B cell (primary cell): Measurements from ENCODE around the gene USP34. TPM values are rescaled to one million over a fixed set of nuclear protein-coding genes. Genes with fewer than 3 reads are reported as not detected.

Experiments
- ATAC-seq: fragments of 200-7000 bp; cut with Tn5 transposase; one replicate; pipeline ENCODE4 v1.10.0; 2021; ENCODE audit warnings: low read depth, mild to moderate bottlenecking, moderate number of reproducible peaks, moderate library complexity
- CTCF ChIA-PET: fragments of 350-600 bp; sonication (Branson Sonifier 250); formaldehyde crosslinking; loops from one replicate; lab custom pipeline; 2021; ENCODE audit warnings: antibody characterized with exemption, inconsistent platforms; lab: Charles Lee
- POLR2A ChIA-PET: fragments of 350-600 bp; sonication (Branson Sonifier 250); formaldehyde crosslinking; loops from one replicate; lab custom pipeline; 2021; ENCODE audit warnings: antibody characterized with exemption; lab: Charles Lee
- DNase-seq: peaks from one replicate; pipeline ENCODE4 v3.0.0; 2013
- H2AFZ ChIP-seq: 2 replicates; pipeline ENCODE4 v1.6.1; 2012; ENCODE audit warnings: mild to moderate bottlenecking, low read depth, low read length; ENCODE audit not compliant: insufficient read depth, poor library complexity, severe bottlenecking
- H3K27ac ChIP-seq, 2 donors: 1 replicate in 1 of 2; 2 replicates in 1 of 2; pipeline ENCODE4 v1.5.1; 2012 to 2013; ENCODE audit warnings: low read length in 2 of 2, mild to moderate bottlenecking in 2 of 2, moderate library complexity in 1 of 2
- H3K27me3 ChIP-seq, 4 experiments: fragments of 200-600 bp in 1 of 4; sonication (generic) in 1 of 4; replicated peaks in 1 of 4; 1 replicate in 2 of 4; 2 replicates in 2 of 4; pipeline versions ENCODE4 v1.6.1 to v1.7.0; 2013 to 2016; ENCODE audit warnings: low read length in 3 of 4, mild to moderate bottlenecking in 2 of 4, mixed read lengths in 1 of 4, moderate library complexity in 1 of 4; ENCODE audit not compliant: insufficient read depth in 4 of 4, control insufficient read depth in 3 of 4; ENCODE audit errors: control extremely low read depth in 1 of 4
- H3K36me3 ChIP-seq, 2 experiments: replicated peaks in 1 of 2; 1 replicate in 1 of 2; 2 replicates in 1 of 2; pipeline versions ENCODE4 v1.6.1 to v1.7.1; 2013; ENCODE audit warnings: low read length in 1 of 2; ENCODE audit not compliant: insufficient read depth in 2 of 2, control insufficient read depth in 1 of 2; ENCODE audit errors: control extremely low read depth in 1 of 2, extremely low read depth in 1 of 2
- H3K4me1 ChIP-seq, 2 donors: fragments of 200-600 bp in 1 of 2; sonication (generic) in 1 of 2; 1 replicate in 1 of 2; 2 replicates in 1 of 2; pipeline versions ENCODE4 v1.5.1 to v1.6.1; 2013 to 2017; ENCODE audit warnings: low read length in 2 of 2; ENCODE audit not compliant: control insufficient read depth in 2 of 2, insufficient read depth in 2 of 2
- H3K4me2 ChIP-seq: replicated peaks from 2 replicates; pipeline ENCODE3; 2012; ENCODE audit warnings: mild to moderate bottlenecking, low read depth, low read length; ENCODE audit not compliant: poor library complexity, severe bottlenecking
- H3K4me3 ChIP-seq, 5 experiments: fragments of 200-600 bp in 1 of 5; sonication (generic) in 1 of 5; 1 replicate in 3 of 5; 2 replicates in 2 of 5; pipeline versions ENCODE4 v1.5.1 to v1.7.0; 2011 to 2016; ENCODE audit warnings: low read length in 4 of 5, mild to moderate bottlenecking in 4 of 5, low read depth in 2 of 5, control low read depth in 1 of 5, moderate library complexity in 1 of 5; ENCODE audit not compliant: insufficient read depth in 1 of 5; ENCODE audit errors: control extremely low read depth in 1 of 5, extremely low read depth in 1 of 5
- H3K79me2 ChIP-seq: fragments of 200-600 bp; sonication (generic); one replicate; pipeline ENCODE4 v1.6.0; 2016; ENCODE audit warnings: low read length; ENCODE audit not compliant: control insufficient read depth, insufficient read depth
- H3K9ac ChIP-seq: fragments of 200-600 bp; sonication (generic); 2 replicates; pipeline ENCODE4 v1.6.1; 2017; ENCODE audit warnings: mild to moderate bottlenecking, low read length, moderate library complexity
- H3K9me3 ChIP-seq, 3 donors: one replicate each; pipeline versions ENCODE4 v1.6.1 to v1.7.1; 2013; ENCODE audit warnings: low read length in 2 of 3; ENCODE audit not compliant: control insufficient read depth in 2 of 3, insufficient read depth in 1 of 3; ENCODE audit errors: control extremely low read depth in 1 of 3
- H4K20me1 ChIP-seq: 2 replicates; pipeline ENCODE4 v1.6.0; 2012; ENCODE audit warnings: mild to moderate bottlenecking, low read length; ENCODE audit not compliant: insufficient read depth, control insufficient read depth, poor library complexity, severe bottlenecking
- H3K27ac Mint-ChIP-seq: one replicate; pipeline ENCODE4 v1.8.0; 2021; ENCODE audit warnings: mixed read lengths
- H3K27me3 Mint-ChIP-seq: one replicate; pipeline ENCODE4 v1.8.0; 2021; ENCODE audit warnings: mixed read lengths
- H3K4me1 Mint-ChIP-seq: one replicate; pipeline ENCODE4 v1.8.0; 2021; ENCODE audit warnings: mixed read lengths
- H3K4me3 Mint-ChIP-seq: one replicate; pipeline ENCODE4 v1.8.0; 2021; ENCODE audit warnings: mixed read lengths
- H3K9me3 Mint-ChIP-seq: one replicate; pipeline ENCODE4 v1.8.0; 2022; ENCODE audit warnings: mixed read lengths; ENCODE audit not compliant: insufficient read depth
- CTCF ChIP-seq: fragments of 200-600 bp; IDR thresholded peaks from one replicate; pipeline ENCODE4 v1.8.0; 2022; ENCODE audit warnings: antibody characterized with exemption, mild to moderate bottlenecking
- EZH2 ChIP-seq: IDR thresholded peaks from 2 replicates; pipeline ENCODE4 v1.6.1; 2012; ENCODE audit warnings: borderline replicate concordance, low read depth, mild to moderate bottlenecking, moderate library complexity, low read length; ENCODE audit not compliant: insufficient read depth, poor library complexity, severe bottlenecking
- WGBS: methylation state at CpG from one replicate; pipeline ENCODE4 v1.1.5; 2013; ENCODE audit warnings: missing lambda C conversion rate; ENCODE audit not compliant: insufficient coverage; 5-methylcytosine and 5-hydroxymethylcytosine counted together
- intact Hi-C: fragments of 100-400 bp; cut with micrococcal nuclease; formaldehyde crosslinking; loops from one replicate; pipeline ENCODE4 v1.10.0; 2022
- polyA plus RNA-seq: library from polyadenylated mRNA; depleted of rRNA; stranded (reverse); fragments of >200 nt; gene quantifications from 2 replicates; pipeline ENCODE4 v1.2.3, GENCODE V29; 2012
- total RNA-seq, 2 donors: library from RNA; stranded (reverse); fragments of 120-200 nt in 1 of 2; gene quantifications; 1 replicate in 1 of 2; 2 replicates in 1 of 2; pipeline versions ENCODE4 v1.2.3 to v1.2.4, GENCODE V29; 2013 to 2022

Gene USP34
- total and polyA plus RNA-seq, 2 donors (not counting 1 experiment from before 2014, with no cell fraction given): 70.3 to 311 TPM

GRCh38 chr2:61340242-61340641, 130.6 kb downstream of the USP34 start:
- WGBS: no CpG with 5 or more reads among the region's 2 CpGs
- Mint-ChIP-seq H3K27ac (no peak overlapping the region), H3K27me3 (no peaks in the 10 kb centered on the region), H3K4me3 (no peak overlapping the region), H3K9me3 (no peaks in the 10 kb centered on the region), H3K4me1 (no peaks in the 10 kb centered on the region)
- Histone ChIP-seq H3K4me3 (no peak overlapping the region), H2AFZ (no peak overlapping the region), H3K27ac (no peak overlapping the region), H4K20me1 (no peaks in the 10 kb centered on the region), H3K9me3 (no peaks in the 10 kb centered on the region), H3K79me2 (peaks cover 6% of the 10 kb centered on the region), H3K27me3 (no peaks in the 10 kb centered on the region), H3K36me3 (peaks cover 13 to 60% of the 10 kb centered on the region in 2 experiments), H3K9ac (no peak overlapping the region), H3K4me1 (no peaks in the 10 kb centered on the region), H3K4me2 (no peak overlapping the region)
- CTCF ChIA-PET: no interaction called here
- POLR2A ChIA-PET: no interaction called here
- DNase-seq (no peak), ATAC-seq (no peak)
- no peak for TF ChIP-seq CTCF
- intact Hi-C loops: no loop called here

GRCh38 chr2:61338447-61338846, 132.4 kb downstream of the USP34 start:
- H3K79me2 ChIP-seq: peaks cover 4% of the 10 kb centered on the region
- H3K27me3 ChIP-seq: no peaks in the 10 kb centered on the region
- no peak overlapping the region for H3K4me2 ChIP-seq
- intact Hi-C loops: no loop called here
- H3K27me3 Mint-ChIP-seq: no peaks in the 10 kb centered on the region
- H3K4me3 Mint-ChIP-seq: no peak overlapping the region
- ATAC-seq: no peak
- peaks cover 5% of the 10 kb centered on the region for H3K4me1 Mint-ChIP-seq
- no peak for TF ChIP-seq CTCF
- TF ChIP-seq EZH2: no peak
- no peak overlapping the region for H3K4me3 ChIP-seq
- H3K4me1 ChIP-seq: no peaks in the 10 kb centered on the region
- no peaks in the 10 kb centered on the region for H4K20me1 ChIP-seq
- no peak overlapping the region for H3K27ac Mint-ChIP-seq
- DNase-seq: no peak
- CTCF ChIA-PET: interaction anchor here (0.6 kb wide), 1 partner anchor 12 kb away, joined by 5 read pairs; no protein-coding TSS in a partner anchor
- H3K9ac ChIP-seq: no peak overlapping the region
- H2AFZ ChIP-seq: no peak overlapping the region
- POLR2A ChIA-PET: no interaction called here
- no peaks in the 10 kb centered on the region for H3K9me3 ChIP-seq
- no peak overlapping the region for H3K27ac ChIP-seq
- H3K36me3 ChIP-seq: peaks cover 11 to 52% of the 10 kb centered on the region in 2 experiments
- H3K9me3 Mint-ChIP-seq: no peaks in the 10 kb centered on the region
